Measurements from ENCODE around the gene PRL. TPM values are rescaled to one million over a fixed set of nuclear protein-coding genes. Genes with fewer than 3 reads are reported as not detected.

PRL gene
- under 1 TPM in 1 of 2 donors, not detected in 1; 0.63 TPM for total RNA-seq
- polyA plus RNA-seq (ENCODE audit: insufficient read depth, low read depth, low replicate concordance) = 2.4 TPM
- long read RNA-seq, donor 1 = 0 reads
- long read RNA-seq, donor 2 = 0 reads

DNA sequence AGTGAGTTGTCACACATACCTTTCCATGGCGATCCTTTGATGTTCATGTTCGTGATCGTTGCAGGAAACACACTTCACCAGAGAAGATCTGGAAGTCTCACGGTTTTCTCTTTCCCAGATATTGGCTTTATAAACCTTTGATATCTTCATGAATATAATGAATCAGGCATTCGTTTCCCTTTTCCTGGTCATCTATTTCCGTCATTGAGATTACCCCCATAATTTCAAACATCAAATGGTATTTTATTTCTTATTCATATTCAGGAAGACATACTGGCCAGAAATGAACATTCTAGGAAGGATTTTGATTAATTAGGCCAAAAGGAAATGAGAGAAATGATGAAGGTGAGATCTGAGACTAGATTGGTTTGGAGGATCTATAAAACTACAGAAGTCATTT, at the start of gene PRL:
PRL (minus strand) TSS at position 101 of the 400 bp plus-strand sequence; CDS start at position 47, 54 bp downstream.
- Histone ChIP-seq H3K27me3 (no peaks in the 10 kb centered on the region), H3K9me3 (no peaks in the 10 kb centered on the region), H3K4me3 (no peak within 1 kb of the TSS), H3K4me1 (no peaks in the 10 kb centered on the region), H3K27ac (no peak within 1 kb of the TSS), H3K36me3 (ENCODE audit: low read depth, missing control alignments) (no peaks in the 10 kb centered on the region)
- DNase-seq = no peak
- 88 to 99% methylated on average over 6 of the region's 6 CpGs for WGBS, 2 donors
- TF ChIP-seq POLR2A (IDR thresholded peaks at IDR 0.05) = no peak
- TF ChIP-seq, protein P1, sequence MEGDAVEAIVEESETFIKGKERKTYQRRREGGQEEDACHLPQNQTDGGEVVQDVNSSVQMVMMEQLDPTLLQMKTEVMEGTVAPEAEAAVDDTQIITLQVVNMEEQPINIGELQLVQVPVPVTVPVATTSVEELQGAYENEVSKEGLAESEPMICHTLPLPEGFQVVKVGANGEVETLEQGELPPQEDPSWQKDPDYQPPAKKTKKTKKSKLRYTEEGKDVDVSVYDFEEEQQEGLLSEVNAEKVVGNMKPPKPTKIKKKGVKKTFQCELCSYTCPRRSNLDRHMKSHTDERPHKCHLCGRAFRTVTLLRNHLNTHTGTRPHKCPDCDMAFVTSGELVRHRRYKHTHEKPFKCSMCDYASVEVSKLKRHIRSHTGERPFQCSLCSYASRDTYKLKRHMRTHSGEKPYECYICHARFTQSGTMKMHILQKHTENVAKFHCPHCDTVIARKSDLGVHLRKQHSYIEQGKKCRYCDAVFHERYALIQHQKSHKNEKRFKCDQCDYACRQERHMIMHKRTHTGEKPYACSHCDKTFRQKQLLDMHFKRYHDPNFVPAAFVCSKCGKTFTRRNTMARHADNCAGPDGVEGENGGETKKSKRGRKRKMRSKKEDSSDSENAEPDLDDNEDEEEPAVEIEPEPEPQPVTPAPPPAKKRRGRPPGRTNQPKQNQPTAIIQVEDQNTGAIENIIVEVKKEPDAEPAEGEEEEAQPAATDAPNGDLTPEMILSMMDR (IDR thresholded peaks at IDR 0.05) = no peak
- intact Hi-C loops (cut with DNase I; ENCODE audit: low total_unique reads) = no loop called here

DNA sequence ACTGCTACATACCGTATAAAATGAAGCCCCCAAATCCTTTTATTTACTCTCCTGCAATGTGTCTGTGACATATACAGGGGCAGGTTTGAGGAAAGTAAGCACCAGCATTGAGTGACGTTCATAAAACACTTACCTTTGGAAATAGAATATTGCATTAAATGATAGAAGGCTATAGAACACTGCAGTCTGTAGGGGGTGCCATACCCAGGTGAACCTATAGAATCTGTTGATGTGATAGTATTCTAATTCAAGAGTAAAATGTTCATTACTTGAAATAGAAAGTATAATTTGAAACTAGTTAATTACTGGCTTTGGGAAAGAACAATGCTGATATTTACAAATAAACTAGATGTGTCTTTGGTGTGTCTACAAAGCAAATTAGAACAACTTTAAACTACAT, 47.0 kb upstream of the PRL start:
- no peaks in the 10 kb centered on the region for H3K9me3 ChIP-seq
- H3K27ac ChIP-seq = no peak overlapping the region
- TF ChIP-seq POLR2A (IDR thresholded peaks at IDR 0.05) = no peak
- TF ChIP-seq, protein P1 (IDR thresholded peaks at IDR 0.05) = no peak
- no peaks in the 10 kb centered on the region for H3K27me3 ChIP-seq
- no peaks in the 10 kb centered on the region for H3K4me1 ChIP-seq
- WGBS, 2 donors = 94 to 97% methylated on average over 2 of the region's 2 CpGs
- H3K36me3 ChIP-seq (ENCODE audit: low read depth, missing control alignments) = no peaks in the 10 kb centered on the region
- intact Hi-C loops (cut with DNase I; ENCODE audit: low total_unique reads) = no loop called here
- DNase-seq = no peak
- H3K4me3 ChIP-seq = no peak overlapping the region

DNA sequence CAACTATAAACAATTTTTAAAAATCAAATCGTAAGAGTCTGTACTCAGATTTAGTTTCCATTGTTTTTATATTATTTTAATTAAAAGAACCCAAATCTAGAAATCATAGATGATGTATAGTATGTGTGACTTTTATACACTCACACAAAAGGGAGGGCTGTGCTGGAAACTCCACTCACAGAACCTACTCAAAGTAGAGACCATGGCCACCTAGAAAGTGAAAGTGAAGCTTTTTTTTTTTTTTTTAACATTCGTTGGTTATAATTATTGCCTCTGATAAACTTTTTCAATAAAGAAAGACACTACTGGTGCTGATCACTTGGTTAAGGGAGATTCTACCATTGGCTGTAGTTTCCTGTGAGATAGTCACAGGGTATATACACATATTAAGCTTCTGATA, 37.9 kb upstream of the PRL start:
- DNase-seq = no peak
- no peak overlapping the region for H3K4me3 ChIP-seq
- no peaks in the 10 kb centered on the region for H3K27me3 ChIP-seq
- intact Hi-C loops (cut with DNase I; ENCODE audit: low total_unique reads) = no loop called here
- WGBS, 2 donors = 60 to 73% methylated on average over 2 of the region's 2 CpGs
- H3K4me1 ChIP-seq = no peaks in the 10 kb centered on the region
- no peaks in the 10 kb centered on the region for H3K36me3 ChIP-seq (ENCODE audit: low read depth, missing control alignments)
- no peak for TF ChIP-seq POLR2A (IDR thresholded peaks at IDR 0.05)
- TF ChIP-seq, protein P1 (IDR thresholded peaks at IDR 0.05) = no peak
- no peaks in the 10 kb centered on the region for H3K9me3 ChIP-seq
- no peak overlapping the region for H3K27ac ChIP-seq

DNA sequence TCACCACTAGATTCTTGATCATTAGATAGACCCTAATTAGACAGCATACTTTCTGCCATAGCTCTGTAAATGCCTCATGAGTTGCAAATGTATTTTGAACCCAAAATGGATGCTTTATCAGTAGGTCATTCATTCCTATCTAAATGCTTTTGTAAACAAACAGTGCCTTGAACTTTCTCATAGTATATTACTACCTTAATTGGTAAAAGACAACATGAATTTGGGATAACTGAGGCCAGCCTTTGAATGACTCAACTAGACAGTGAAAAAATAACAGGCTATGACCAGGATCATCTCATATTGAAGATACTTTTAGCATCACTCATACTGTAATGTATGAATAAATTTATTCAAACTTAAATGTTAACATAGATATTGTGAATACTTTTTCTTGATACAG, 37.0 kb upstream of the PRL start:
- Histone ChIP-seq H3K4me3 (no peak overlapping the region), H3K9me3 (no peaks in the 10 kb centered on the region), H3K4me1 (no peaks in the 10 kb centered on the region), H3K27ac (no peak overlapping the region), H3K36me3 (ENCODE audit: low read depth, missing control alignments) (no peaks in the 10 kb centered on the region), H3K27me3 (no peaks in the 10 kb centered on the region)
- DNase-seq = no peak
- TF ChIP-seq, protein P1 (IDR thresholded peaks at IDR 0.05) = no peak
- no peak for TF ChIP-seq POLR2A (IDR thresholded peaks at IDR 0.05)
- intact Hi-C loops (cut with DNase I; ENCODE audit: low total_unique reads) = no loop called here

DNA sequence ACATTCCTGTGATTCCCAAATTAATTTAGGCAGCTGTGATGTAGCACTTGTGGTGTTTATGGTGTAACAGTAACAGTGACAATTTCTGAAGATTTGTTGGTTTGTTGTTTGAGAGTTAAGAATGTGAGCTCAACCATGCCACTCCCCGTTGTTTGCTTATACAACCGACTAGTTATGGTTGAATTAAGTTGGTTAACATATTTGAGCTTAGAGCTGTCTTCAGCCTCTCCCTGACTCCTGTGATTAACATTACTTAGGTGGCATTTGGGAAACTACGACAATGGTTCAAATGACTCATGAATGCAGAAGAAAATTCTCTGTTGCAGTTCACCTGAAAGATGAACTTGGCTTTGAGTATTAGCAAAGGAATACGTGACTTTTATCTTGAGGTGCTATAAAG, 35.9 kb upstream of the PRL start:
- no peak for TF ChIP-seq POLR2A (IDR thresholded peaks at IDR 0.05)
- TF ChIP-seq, protein P1 (IDR thresholded peaks at IDR 0.05) = no peak
- H3K36me3 ChIP-seq (ENCODE audit: low read depth, missing control alignments) = no peaks in the 10 kb centered on the region
- DNase-seq = no peak
- intact Hi-C loops (cut with DNase I; ENCODE audit: low total_unique reads) = no loop called here
- H3K27ac ChIP-seq = no peak overlapping the region
- no peaks in the 10 kb centered on the region for H3K4me1 ChIP-seq
- H3K27me3 ChIP-seq = no peaks in the 10 kb centered on the region
- 73 to 82% methylated on average over 4 of the region's 4 CpGs for WGBS, 2 donors
- no peaks in the 10 kb centered on the region for H3K9me3 ChIP-seq
- H3K4me3 ChIP-seq = no peak overlapping the region
